ENCODE results near the gene PCK1.

Gene PCK1

GRCh38 chr20:57556980-57557274, 4.0 kb upstream of the PCK1 start:
- TF ChIP-seq CTCF (IDR thresholded peaks at IDR 0.05; ENCODE audit: extremely low read depth, missing control alignments) = no peak

GRCh38 chr20:57557926-57558613, 2.8 kb upstream of the PCK1 start:
- no peak for TF ChIP-seq CTCF (IDR thresholded peaks at IDR 0.05; ENCODE audit: extremely low read depth, missing control alignments)
- DNase-seq (ENCODE audit: low spot score) = no peak

More at GRCh38 chr20:57556980-57557274, 4.0 kb upstream of the PCK1 start:
- no peak for DNase-seq (ENCODE audit: low spot score)

- DNase-seq (ENCODE audit: low spot score) = no peak
- no peak for TF ChIP-seq CTCF (IDR thresholded peaks at IDR 0.05; ENCODE audit: extremely low read depth, missing control alignments)
These were observed 2.2 kb upstream of the PCK1 start for GRCh38 chr20:57558614-57559288.

- no peak for DNase-seq (ENCODE audit: low spot score)
- TF ChIP-seq CTCF (IDR thresholded peaks at IDR 0.05; ENCODE audit: extremely low read depth, missing control alignments) = no peak
These were observed 1.6 kb upstream of the PCK1 start for GRCh38 chr20:57559289-57559634.

GRCh38 chr20:57559658-57560553, 1.0 kb upstream of the PCK1 start:
- TF ChIP-seq CTCF (IDR thresholded peaks at IDR 0.05; ENCODE audit: extremely low read depth, missing control alignments) = no peak
- no peak for DNase-seq (ENCODE audit: low spot score)

DNA sequence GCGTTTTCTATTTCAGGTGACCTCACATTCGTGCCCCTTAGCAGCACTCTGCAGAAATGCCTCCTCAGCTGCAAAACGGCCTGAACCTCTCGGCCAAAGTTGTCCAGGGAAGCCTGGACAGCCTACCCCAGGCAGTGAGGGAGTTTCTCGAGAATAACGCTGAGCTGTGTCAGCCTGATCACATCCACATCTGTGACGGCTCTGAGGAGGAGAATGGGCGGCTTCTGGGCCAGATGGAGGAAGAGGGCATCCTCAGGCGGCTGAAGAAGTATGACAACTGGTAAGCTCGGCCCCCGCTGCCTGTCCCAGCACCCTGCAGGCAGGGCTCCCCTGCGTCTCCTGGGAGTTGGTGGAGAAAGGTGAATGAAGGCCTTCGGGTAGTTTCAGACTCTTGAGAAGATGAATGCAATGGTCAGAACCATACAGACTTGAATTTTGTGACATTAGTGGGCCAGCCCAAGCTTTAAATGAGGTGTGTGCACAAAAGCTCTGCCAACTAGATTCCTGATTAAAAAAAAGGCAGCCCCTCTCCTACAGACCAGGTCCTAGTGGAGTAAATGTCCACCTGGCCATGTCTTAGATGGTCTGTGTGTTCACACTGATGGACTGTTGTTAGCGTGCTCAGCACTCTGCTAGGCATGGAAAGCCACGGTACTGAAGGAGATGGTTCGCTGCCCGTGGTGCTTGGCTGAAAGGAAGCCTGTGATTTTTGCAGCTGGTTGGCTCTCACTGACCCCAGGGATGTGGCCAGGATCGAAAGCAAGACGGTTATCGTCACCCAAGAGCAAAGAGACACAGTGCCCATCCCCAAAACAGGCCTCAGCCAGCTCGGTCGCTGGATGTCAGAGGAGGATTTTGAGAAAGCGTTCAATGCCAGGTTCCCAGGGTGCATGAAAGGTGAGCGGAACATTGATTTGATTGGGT, 708 bp downstream of the PCK1 start:
- DNase-seq (ENCODE audit: low spot score) = no peak
- no peak for TF ChIP-seq CTCF (IDR thresholded peaks at IDR 0.05; ENCODE audit: extremely low read depth, missing control alignments)

All from GM20000 (cell line).